Dedifferentiated amniotic fluid mesenchymal stem cell (primary cell): ENCODE measurements around the gene PRSS50.
"Not testable (repeated sequence)": the region's sequence is repeated elsewhere in the genome, so short reads cannot be mapped to it uniquely, and the experiment has no call there.

Source experiments
- DNase-seq: peaks from one replicate; pipeline ENCODE4 v3.0.0-alpha.2; 2016; ENCODE audit errors: extremely low spot score

PRSS50 gene

GRCh38 chr3:46708401-46709156, 9.1 kb downstream of the PRSS50 start:
- no peak for DNase-seq

GRCh38 chr3:46707601-46708011, 10.1 kb downstream of the PRSS50 start:
- DNase-seq, result no peak

GRCh38 chr3:46706771-46707582, 10.7 kb downstream of the PRSS50 start:
- DNase-seq, result no peak

GRCh38 chr3:46705751-46706552, 11.7 kb downstream of the PRSS50 start:
- DNase-seq, result peak; percentile 50

DNA sequence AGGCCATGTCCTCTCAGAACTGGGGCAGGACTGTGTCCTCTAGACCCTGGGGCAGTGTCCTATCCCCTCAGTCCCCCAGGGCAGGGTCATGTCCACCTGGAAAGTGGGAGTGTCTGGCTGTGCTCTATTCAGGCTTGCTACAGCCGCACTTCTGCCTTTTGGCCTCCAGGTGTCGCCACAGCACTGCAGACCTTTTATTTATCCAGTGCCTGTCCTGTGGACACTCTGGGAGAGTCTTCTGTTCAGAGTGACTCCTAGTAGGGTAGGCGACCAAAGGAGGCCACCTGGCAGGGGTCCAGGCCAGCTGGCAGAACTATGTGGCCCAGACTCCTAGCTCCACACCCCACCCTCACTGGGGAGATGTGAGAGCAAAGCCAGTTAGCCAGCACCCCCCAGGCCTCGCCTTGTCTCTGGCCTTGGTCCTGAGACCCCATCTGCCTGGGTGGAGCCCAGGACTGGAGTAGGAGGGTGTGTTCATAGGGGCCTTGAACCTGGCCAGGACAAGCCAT, 12.6 kb downstream of the PRSS50 start:
- peak; percentile 53 for DNase-seq

GRCh38 chr3:46704346-46704745, 13.3 kb downstream of the PRSS50 start:
- DNase-seq, result not testable (repeated sequence)

- DNase-seq, result no peak
These were observed 14.6 kb downstream of the PRSS50 start for GRCh38 chr3:46703013-46703520.

- no peak for DNase-seq
These were observed 15.2 kb downstream of the PRSS50 start for GRCh38 chr3:46702246-46703012.

DNA sequence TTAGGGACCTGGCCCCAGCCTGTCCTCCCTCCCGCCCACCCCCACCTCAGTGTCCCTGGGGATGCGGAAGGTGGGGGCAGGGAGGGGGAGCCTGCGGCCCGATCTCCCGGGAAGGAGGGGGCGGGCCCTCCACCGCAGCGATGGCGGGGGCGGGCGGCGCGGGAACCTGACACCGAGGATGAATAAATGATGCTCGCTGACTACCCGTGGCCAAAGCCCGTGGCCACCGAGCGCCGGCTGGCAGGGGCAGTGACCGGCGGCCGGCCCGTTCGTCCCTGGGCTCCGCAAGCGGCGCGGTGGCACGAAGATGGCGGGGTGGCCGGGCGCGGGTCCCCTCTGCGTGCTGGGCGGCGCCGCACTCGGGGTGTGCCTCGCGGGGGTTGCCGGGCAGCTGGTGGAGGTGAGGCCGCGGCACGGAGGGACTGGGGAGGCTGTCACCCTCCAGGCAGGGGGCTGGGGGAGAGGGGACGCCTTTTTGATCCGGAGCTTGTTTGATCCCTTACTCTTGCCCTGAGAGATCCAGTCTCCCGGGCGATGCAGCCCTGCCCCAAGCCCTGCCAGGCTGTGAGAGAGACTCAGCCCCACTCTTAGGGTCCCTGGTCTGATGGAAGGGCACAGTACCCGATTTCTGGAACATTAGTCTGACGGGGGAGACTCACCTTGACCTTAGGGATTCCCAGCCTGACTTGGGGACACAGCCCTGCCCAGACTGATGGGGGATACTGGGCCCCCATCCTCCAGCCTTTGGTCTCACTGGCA, 16.3 kb downstream of the PRSS50 start, which contains the start of gene TMIE:
Gene TMIE (plus strand): TSS at position 212 of the 759 bp plus-strand sequence. CDS start 96 bp downstream, at position 308.
- no peak for DNase-seq

DNA sequence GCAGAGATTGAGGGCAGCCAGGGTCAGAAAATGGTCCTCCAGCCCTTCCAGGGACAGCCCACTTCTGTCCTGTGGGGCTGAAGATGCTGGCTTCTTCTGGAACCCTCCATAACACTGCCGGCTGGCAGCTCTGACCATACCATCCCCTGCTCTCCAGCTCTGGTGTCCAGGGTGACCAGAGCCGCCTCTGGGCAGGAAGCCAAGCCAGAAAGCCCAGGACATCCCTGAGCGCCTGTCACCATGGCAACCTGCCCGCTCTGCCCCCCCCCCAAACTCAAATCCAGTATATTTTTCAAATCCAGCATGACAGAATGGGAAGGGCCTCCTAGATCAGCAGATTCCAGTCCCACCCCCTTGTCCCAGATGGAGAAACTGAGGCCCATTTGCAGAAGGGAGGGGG, 16.9 kb downstream of the PRSS50 start:
- no peak for DNase-seq

- DNase-seq, result no peak
These were observed 17.8 kb downstream of the PRSS50 start for GRCh38 chr3:46699676-46700523.

- no peak for DNase-seq
These were observed 21.4 kb downstream of the PRSS50 start for GRCh38 chr3:46695962-46696894.

GRCh38 chr3:46695177-46695961, 22.3 kb downstream of the PRSS50 start:
- DNase-seq, result no peak

DNA sequence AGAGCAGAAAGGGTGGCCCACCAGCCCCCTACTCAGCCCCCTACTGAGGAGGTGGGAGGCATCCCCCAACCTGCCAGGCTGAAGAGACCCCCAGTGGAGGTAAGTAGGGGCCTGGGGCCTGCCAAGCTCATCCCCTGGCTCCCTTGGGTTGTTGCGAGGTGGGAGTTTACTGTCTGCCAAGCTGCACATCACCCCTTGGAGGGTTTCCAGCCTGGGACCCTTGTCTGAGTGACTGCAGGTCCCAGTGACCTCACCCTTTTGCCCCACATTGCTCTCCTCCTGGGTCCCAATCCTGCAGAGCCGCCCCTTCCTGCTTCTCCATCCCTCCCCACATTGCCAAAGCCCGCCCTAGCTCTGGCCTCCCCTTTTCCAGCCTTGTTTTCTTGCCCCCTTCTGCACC, 23.1 kb downstream of the PRSS50 start:
- no peak for DNase-seq

GRCh38 chr3:46693892-46694226, 23.8 kb downstream of the PRSS50 start:
- DNase-seq, result no peak

- no peak for DNase-seq
These were observed 24.4 kb downstream of the PRSS50 start, which contains the start of gene ALS2CL for GRCh38 chr3:46693038-46693891. Gene ALS2CL, minus strand, starts transcription at chr3:46693679. Its CDS starts 4,239 bp downstream, at chr3:46689440.
